ENCODE data around the gene NLRP6.

GRCh38 chr11:271319-271715, 6.9 kb upstream of the NLRP6 start:
- TF ChIP-seq ESRRG (CRISPR knock-in tag; IDR thresholded peaks at IDR 0.05) = no peak
- no peak for TF ChIP-seq ZNF565 (CRISPR knock-in tag; conservative IDR thresholded peaks at IDR 0.05; ENCODE audit: low read depth)
- no peak for TF ChIP-seq ARNTL (CRISPR knock-in tag; IDR thresholded peaks at IDR 0.05; ENCODE audit: borderline replicate concordance, low read depth)
- TF ChIP-seq TOX (CRISPR knock-in tag; IDR thresholded peaks at IDR 0.05; ENCODE audit: borderline replicate concordance) = no peak
- TF ChIP-seq ISL1 (CRISPR knock-in tag; IDR thresholded peaks at IDR 0.05) = no peak

Data from SK-N-SH treated with all-trans-retinoic acid at 6 μM for 48 hours (cell line).